CD4-positive, alpha-beta T cell treated with Interleukin-17A for 4 hours (primary cell): Measurements from ENCODE around the gene WNT9B.
"Not testable (repeated sequence)": the region's sequence is repeated elsewhere in the genome, so short reads cannot be mapped to it uniquely, and the experiment has no call there.

Experiments
- DNase-seq: peaks from one replicate; pipeline ENCODE4 v3.0.0-alpha.2; 2020; ENCODE audit warnings: mixed read lengths

The WNT9B gene

DNA sequence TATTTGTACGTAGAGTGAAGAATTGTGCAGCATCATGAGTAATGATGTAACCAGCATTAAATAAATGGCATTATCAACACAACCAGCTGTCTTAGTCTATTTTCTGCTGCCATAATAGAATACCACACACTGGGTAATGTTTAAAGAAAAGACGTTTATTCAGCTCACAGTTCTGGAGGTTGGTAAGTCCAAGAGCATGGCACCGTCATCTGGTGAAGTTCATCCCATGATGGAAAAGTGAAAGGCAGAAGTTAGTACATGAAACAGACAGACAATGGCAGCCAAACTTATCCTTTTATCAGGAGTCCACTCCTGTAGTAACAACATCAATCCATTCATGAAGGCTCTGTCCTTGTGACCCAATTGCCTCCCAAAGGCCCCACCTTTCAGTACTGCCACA lies 65.2 kb downstream of the WNT9B start:
- no peak for DNase-seq

DNA sequence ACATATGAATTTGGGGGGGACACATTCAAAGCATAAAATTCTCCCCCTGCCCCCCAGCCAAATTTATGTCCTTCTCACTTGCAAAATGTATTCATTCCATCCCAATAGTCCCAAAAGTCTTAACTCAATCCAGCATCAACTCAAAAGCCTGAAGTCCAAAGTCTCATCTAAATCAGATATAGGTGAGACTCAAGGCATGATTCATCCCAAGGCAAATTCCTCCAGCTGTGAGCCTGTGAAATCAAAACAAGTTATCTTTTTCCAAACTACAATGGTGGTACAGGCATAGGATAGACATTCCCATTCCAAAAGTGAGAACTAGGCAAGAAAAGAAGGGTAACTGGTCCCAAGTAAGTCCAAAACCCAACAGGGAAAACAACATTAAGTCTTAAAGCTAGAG lies 65.7 kb downstream of the WNT9B start:
- DNase-seq: no peak

DNA sequence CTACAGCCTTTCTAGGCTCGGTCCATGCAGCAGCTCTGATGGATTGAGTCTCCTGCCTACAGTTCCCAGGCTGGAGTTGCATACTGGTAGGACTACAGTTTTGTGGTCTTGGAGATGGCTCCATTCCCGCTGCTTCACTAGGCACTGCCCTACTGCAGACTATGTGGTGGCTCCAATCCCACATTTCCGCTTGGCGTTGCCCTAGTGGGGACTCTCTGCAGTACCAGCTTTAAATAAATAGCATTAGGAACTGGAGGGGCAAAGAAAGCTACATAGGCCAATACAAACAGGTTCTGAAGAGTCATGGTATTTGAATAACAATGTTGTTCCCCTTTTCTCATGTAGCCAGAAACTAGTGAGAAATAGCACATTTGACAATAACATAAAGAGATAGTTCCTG lies 66.1 kb downstream of the WNT9B start:
- no peak for DNase-seq

DNA sequence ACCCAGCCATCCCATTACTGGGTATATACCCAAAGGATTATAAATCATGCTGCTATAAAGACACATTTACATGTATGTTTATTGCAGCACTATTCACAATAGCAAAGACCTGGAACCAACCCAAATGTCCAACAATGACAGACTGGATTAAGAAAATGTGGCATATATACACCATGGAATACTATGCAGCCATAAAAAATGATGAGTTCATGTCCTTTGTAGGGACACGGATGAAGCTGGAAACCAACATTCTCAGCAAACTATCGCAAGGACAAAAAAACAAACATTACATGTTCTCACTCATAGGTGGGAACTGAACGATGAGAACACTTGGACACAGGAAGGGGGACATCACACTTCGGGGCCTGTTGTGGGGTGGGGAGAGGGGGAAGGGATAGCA lies 70.6 kb downstream of the WNT9B start:
- DNase-seq: not testable (repeated sequence)

DNA sequence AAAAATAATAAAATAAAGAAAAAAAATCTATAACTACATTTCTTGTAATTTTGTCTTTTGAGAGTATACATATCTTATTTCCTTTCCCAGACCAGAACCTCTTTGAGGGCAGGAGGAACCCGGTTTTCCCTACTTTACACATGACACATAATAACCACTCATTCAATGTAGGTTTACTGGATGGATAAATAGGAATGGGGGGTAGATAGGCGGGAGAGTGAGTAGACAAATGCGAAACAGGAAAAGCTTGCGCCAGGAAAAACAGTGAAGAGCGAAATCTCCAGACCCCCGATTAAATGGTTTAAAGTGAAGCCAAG lies 71.1 kb downstream of the WNT9B start:
- DNase-seq: no peak

DNA sequence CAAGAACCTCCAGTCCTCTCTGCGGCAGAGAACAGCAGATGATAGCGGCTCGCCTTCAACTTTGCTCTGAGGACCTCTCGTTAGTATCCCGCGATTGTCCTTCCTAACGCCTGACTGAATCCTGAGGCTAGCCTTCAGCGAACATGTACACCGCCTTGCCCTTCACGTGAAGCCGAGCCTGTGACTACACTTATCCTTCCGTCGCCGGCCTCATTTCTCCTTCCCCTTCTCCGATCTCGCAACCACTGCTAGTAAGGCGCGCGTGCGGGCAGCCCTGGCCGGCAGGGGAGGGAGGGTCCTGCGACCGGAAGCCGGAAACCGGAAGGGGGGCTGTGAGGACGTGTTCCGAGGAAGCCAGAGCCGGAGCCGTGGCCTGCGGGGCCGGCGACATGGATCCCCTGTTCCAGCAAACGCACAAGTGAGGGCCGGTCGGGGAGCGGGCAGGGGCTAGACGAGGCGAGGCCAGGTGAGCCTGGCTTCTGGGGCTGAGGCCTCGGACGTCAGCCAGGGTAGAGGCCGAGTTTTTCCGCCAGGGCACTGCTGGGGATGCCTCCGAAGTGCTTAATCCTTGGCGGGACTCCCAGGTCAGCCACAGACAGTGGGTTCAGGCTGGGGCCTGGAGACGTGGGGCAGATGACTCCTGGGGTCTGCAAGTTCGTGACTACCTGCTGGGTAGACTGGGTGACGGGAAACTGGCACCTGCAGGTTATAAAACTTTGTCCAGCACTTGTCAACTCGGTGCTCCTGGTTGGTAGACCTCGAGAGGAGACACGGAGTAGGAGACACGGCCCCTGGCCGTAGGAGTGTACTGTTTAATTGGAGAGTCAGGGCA lies 71.6 kb downstream of the WNT9B start, which contains the start of gene GOSR2:
GOSR2 (plus strand) TSS at position 357 of the 832 bp plus-strand sequence; CDS start at position 390, 33 bp downstream.
- peak; percentile 91 for DNase-seq

DNA sequence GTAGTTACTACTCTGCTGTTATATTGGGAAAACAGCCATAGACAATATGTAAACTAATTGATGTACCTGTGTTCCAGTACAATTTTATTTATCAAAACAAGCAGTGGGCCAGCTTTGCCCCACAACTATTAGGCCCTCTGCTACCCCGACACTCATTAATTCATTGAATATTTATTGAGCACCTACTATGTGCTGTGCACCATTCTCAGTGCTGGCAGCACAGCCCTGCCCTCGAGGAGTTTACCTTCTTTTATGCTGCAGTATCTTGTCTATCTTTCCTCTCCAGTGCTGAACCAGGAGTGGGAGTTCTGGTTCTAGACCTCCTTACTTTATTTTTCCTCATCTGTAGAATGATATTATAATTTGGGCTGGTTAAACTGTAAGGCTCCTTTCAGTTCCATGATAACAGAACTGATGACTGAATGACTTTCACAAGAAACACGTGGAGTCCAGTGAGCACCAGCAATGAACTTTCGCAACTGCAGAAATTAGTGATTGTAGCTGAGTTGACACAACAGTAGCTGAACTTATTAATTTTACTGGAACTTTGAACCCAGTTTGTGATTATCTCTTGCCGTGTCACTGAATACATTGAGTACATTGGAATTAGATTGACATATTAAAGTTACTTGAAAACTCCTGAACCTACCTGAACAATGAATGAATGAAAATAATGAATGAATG lies 73.9 kb downstream of the WNT9B start:
- no peak for DNase-seq

DNA sequence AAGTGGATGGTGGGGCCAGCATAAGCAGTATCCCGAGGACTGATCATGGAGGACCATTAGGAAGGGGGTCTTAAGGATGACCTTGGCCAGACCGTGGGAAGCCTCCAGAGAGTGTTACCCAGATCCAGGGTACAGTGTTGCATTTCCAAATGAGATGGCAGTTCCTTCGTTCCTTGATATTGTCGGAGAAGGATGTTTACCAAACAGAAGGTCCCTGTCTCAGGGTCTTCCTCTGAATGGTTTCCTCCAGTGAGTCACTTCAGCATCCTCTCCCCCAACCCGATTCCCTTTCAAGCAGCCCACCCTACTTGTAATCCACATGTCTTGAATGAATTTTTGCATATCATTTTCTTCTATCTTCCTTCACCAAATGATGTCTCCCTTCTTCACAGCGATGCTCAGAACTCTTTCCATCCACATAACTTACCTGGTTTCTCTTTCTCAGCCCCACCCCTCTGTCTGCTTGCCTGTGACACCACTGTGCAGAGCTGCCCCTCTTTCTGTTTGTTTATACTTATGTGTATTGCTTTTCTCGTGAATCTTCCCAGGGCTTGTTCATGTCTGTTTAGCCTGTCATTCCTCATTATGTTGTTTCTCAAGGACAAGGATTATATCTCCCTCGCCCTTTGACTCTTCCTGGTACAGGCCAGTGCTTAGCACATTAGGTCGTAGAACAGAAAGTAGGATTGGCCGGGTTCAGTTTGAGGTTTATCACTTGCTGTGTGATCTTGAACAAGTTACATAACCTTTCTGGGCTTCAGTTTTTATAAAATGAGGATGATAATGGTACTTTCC lies 77.3 kb downstream of the WNT9B start:
- no peak for DNase-seq

DNA sequence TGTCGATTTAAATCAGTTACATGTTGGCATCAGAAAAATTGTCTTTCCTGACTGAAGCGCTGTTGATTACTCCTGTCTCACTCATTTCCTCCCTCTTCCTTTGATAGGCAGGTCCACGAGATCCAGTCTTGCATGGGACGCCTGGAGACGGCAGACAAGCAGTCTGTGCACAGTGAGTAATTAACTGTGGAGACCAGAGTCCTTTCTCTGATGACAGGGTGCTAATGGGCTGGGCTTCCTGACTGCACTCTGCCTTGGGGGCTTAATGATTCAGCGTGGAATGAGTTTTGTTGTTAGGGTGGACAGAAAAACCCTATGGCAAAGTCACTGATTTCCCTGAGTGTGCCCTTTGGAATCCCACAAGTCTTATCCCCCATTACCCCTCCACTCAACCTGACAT lies 78.0 kb downstream of the WNT9B start:
- no peak for DNase-seq

DNA sequence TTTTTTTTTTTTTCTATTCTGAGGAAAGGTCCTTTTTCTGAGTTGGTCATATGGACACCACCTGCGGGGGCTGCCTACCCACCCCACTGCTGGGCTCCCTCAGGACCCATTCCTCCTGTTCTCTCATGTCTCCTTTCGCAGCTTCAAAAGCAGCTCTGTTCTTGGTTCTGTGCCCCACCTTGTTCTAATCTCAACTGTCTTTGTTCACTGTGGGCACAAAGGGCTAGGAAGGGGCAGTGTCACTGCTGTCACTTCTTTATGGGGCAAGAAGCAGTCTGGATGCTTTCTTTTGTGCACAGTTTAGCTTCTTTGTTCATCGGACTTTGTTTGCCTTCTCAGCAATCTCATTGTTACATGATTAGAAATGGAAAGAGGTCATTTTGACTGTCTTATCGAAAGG lies 78.7 kb downstream of the WNT9B start:
- DNase-seq: no peak

DNA sequence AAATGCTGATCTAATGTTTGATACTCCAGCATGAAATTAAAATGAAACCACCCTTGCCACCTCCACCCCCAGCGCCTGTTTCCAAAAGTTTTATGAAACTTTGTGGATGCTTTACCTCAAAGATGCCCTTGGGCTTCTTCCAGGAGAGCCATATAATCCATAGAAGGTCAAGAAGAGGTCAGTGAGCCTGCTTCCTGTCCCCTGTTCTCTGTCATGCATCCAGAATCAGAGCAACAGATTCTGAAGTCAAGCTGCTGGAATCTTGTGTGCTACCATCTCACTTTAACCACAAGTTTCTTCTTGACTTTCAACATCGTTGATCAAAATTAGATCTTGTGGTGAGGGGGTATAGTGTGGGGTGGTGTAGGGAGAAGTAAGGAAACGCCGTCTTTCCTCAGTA lies 80.2 kb downstream of the WNT9B start:
- no peak for DNase-seq

DNA sequence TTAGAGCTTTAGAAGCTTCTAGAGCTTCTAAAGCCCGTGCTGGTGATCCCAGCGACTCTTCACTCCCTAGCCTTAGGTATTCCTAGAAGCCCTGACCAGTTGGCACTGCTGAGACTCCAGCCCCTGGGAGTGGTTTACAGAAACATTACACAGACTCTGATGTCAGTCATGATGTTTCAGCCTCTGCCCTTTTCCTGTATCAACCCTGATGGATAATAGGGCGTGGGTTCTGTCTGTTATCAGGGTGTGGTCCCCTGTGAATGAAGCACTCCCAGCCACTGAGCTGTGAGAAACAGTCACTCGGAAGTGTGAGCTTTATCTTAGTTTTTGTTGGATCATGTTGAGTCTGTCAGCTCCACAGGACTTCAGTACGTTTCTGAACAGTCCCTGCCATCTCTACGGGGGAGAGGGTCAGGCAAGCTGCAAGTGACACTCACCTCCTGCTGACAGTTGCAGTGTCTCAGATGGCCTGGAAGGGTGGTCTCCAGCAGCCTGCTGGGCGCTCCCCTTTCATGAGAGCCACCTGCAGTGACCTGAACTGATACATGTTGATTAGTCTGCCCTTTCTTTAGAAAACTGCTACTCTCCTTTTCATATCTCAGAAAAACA lies 84.4 kb downstream of the WNT9B start:
- no peak for DNase-seq
